Left hindlimb (tissue), 1 donor: ENCODE data around the gene PPP2R5E.
A peak's percentile ranks its signal among the peaks of the same experiment; 100 is the strongest.
"Not testable (repeated sequence)": the region's sequence is repeated elsewhere in the genome, so short reads cannot be mapped to it uniquely, and the experiment has no call there.

ENCODE experiments used
- DNase-seq: peaks from one replicate; pipeline ENCODE4 v3.0.0-alpha.2; 2018

The PPP2R5E gene

GRCh38 chr14:63426838-63427352, 116.3 kb downstream of the PPP2R5E start:
- no peak for DNase-seq

DNA sequence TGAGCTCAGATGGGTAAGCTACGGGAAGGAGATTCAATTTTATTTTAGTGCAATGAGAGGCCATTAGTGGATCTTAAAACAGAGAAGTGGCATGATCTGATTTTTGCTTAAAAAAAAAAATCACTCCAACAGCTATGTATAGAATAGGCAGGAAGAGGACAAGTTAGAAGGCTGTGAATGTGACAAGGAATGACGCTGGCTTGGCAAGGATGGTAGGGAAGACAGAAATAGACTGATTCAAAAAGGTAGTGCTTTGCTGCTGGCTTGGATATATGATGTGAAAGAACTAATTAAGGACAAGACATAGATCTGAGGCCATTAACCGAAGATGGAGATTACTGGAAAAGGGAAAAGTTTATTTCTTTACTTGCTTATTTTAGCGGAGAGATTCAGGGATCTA, 119.3 kb downstream of the PPP2R5E start:
- DNase-seq: no peak

GRCh38 chr14:63423381-63423780, 119.8 kb downstream of the PPP2R5E start:
- no peak for DNase-seq

DNA sequence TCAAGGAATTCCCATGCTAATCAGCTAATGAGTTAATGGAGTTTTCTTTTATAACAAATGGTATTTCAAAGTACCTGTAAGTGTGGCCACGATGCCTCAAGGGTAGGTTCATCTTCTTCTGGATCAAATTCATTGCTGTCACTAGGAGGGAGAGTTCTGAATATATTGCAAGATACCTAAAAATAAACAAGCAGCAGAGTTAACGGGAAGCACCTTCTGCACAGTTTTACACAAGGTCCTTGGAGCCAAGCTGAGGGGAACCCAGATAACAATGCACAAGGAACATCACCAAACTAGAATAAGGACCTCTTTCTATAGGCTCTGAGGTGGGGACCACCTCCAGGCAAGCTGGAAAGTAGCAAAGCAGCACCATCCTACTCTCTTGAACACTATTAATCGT, 121.3 kb downstream of the PPP2R5E start:
- DNase-seq: no peak

GRCh38 chr14:63421226-63421625, 122.0 kb downstream of the PPP2R5E start:
- no peak for DNase-seq

GRCh38 chr14:63418020-63418419, 125.2 kb downstream of the PPP2R5E start:
- DNase-seq: no peak

DNA sequence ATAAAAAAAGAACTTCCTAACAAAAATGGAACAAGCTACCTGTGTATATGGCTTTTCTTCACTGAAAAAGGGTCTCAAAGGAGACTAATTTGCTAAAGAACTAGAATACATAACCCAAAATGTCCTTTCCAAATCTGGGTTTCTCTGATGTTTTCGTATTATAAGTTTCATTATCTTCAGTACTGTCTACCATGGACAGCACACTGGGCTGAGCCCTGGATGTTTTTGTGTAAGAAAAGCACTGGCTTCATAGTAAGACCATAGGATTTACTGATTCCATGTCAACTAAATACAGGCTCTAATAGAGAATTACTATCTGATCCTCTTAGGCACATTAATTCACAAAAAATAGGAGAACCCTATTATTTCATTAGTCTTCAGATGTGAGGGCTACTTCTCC, 130.2 kb downstream of the PPP2R5E start:
- no peak for DNase-seq

GRCh38 chr14:63406333-63406732, 136.8 kb downstream of the PPP2R5E start:
- DNase-seq: no peak

DNA sequence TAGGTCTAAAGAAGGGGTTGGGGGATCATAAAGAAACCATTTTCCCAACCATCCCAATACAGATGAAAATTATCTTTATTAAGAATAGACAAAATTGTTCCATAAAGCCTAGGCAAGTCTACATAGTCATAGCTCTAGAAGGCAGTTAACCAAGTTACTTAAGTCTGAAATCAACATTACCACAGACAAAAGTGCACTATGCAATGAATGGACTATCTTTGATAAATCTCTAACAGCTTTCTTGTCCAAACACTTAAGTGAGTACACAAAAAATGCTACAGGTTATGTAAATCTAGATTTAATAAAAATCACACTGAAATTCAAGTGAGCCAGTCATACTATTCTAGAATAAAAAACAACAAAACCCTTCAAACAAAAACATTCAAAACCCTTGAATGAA, 137.5 kb downstream of the PPP2R5E start:
- DNase-seq: no peak

GRCh38 chr14:63404906-63405305, 138.3 kb downstream of the PPP2R5E start:
- no peak for DNase-seq

DNA sequence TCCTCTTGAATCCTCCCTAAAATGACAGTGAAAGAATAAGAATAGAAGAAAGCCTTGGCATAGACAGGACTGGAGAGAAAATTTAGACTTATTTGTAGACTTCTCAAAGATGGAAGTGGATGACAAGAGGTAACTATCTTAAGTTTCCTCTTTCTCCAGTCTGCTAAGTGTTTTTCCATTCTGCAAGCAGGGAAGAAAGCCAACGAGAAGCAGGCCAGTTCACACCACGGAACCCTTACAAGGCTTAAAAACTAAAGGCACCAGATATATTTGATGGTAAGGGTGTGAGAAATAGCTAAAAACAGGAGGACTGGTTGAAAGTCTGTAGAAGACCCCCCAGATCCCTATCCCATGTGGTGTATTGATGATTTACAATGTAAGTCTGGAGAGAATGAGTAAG, 141.5 kb downstream of the PPP2R5E start:
- DNase-seq: no peak

DNA sequence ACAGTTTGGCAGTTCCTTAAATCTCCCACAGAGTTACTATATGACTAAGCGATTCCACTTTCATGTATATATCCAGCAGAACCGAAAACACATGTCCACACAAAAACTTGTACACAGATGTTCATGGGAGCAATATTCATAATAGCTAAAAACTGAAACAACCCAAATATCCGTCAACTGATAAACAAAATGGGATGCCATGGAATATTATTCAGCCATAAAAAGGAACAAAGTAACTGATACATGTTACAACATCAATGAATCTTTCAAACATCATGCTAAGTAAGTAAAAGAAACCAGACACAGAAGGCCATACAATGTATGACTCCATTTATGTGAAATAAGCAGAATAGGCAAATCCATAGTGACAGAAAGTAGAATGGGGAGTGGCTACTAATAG, 144.2 kb downstream of the PPP2R5E start:
- DNase-seq: no peak

DNA sequence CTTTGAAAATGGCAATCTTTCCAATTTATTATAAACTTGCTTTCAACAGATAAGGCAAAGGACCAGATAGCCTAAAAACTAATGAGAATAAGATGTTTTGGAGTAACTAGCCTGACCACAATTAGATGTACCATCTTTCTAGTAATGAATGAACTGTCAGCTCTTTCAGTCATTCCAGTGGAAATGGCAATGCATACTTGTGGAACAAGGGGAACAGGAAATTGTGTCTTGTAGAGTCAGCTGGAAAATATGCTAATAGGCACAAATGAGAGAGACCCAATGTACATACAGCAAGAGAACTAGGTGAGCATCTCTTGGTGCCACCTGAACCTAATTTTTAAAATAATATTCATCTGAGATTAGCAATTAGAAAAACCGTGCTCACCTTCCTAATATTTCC, 148.3 kb downstream of the PPP2R5E start:
- no peak for DNase-seq

- DNase-seq: no peak
Measured at GRCh38 chr14:63394432-63394831, 148.7 kb downstream of the PPP2R5E start.

GRCh38 chr14:63393012-63393411, 150.2 kb downstream of the PPP2R5E start:
- no peak for DNase-seq

- no peak for DNase-seq
Measured at GRCh38 chr14:63392236-63392635, 150.9 kb downstream of the PPP2R5E start.

DNA sequence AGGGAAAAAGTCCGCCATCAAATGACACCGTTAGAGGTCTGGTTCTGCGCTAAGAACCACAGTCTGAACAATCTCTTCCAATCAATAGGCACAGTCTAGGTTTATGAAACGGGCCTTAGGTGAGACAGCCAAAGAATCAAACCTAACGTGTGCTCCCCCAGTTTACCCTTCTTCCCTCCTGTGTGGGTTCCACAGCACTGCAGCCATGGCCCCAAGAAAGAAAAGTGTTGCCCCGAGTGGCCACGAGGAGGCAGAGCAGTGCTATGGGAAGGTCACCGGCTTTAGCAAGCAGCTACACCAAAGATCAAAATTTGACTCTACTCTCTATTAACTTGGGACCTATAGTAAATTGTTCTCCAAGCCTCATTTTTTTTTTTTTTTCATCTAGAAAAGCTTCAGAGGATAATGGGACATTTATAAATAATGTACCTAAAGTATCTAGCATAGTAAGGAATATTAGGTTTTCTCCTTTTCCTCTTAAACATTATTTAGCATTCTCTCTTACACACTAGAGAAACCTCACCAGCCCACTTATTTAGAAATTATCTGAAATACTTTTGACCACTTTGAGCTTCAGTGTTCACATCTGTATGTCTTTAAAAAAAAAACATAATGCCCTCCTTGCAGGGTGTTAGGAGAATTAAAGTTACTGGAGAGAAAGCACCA, 154.3 kb downstream of the PPP2R5E start:
- DNase-seq: peak; percentile 67

GRCh38 chr14:63387711-63388110, 155.5 kb downstream of the PPP2R5E start:
- no peak for DNase-seq

- no peak for DNase-seq
Measured at GRCh38 chr14:63383776-63384367, 159.3 kb downstream of the PPP2R5E start.

DNA sequence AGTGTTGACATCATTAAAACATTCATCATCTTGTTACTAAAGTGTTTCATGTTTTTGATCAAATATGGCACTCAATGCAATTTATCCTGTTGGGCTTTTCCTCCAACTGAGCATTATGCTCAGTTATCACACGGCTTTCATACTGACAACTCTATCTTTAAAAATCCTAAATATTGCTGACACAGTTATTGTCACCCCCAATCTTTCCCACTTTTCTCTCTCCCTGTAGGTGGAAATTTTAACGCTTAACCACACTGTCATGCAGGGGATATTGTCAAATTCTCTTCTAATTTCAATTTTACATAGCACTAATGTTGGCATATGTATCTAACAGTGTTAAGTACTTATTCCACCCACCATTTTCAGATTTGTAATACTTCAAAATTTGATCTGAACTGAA, 164.7 kb downstream of the PPP2R5E start:
- no peak for DNase-seq

DNA sequence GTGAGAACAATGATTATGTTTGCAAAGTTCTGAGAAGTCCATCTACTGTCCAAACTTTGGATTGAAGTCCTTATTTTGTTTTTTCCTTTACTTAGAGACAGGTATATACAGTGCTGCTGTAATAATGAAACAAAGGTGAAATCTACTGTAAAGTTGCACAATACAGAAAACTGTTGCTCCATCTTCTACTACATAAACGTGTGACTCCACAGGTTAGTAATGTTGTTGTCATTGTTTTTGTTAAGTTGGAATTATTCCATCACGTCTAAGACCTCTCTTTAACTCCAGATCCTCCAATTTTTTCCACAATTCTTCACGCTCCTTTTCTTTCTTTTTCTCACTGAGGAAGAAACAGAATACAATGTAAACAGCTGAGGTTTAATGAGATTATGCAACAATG, 167.4 kb downstream of the PPP2R5E start:
- no peak for DNase-seq

GRCh38 chr14:63371613-63372012, 171.6 kb downstream of the PPP2R5E start:
- not testable (repeated sequence) for DNase-seq

DNA sequence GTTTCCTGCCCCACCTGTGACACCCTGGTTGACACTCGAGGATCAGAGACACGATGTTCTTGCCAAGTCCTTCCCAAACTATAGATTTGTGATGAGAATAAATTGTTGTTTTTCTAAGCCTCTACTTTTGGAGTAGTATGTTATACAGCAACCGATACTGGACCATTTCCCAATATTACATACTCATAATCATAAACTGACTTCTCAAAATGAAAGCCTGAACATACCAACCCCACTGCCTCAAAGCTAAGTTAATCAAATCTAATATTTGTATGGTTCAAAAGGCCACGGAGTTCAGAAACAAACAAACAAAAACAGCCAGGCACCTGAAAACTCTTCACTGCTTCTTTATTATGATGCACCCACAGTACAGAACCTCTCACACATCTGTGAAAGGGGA, 172.1 kb downstream of the PPP2R5E start:
- no peak for DNase-seq

GRCh38 chr14:63367742-63368364, 175.3 kb downstream of the PPP2R5E start:
- DNase-seq: no peak
